Measurements from ENCODE around the gene SLC26A9.

Gene SLC26A9

DNA sequence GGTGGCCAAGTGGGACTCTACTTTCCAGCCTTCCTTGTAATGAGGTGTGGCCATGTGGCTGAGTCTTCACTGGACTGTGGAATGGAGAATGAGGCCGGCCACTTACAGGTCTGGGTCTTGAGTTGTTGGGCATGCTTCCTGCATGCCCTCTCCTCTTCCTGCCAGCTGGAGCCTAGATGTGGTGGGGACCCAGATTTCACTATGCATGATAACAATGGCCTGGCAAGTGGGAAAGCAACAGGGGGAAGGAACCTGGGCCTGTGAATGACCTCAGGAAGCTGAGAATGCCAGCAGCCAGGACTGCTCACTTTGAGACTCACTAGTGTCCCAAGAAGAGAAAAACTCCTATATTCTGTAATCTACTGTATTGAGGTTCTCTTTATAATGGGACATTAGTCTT lies 8.5 kb upstream of the SLC26A9 start:
- DNase-seq (ENCODE audit: low spot score in 2 of 2) (no peak), ATAC-seq (replicated peaks; ENCODE audit: extremely low read depth, poor library complexity, severe bottlenecking) (no peak)
- H3K27me3 Mint-ChIP-seq = peaks cover 28% of the 10 kb centered on the region
- no peaks in the 10 kb centered on the region for H3K36me3 Mint-ChIP-seq (ENCODE audit: insufficient read depth)
- no peaks in the 10 kb centered on the region for H3K9me3 Mint-ChIP-seq
- H3K4me3 Mint-ChIP-seq = no peak overlapping the region
- H3K27ac Mint-ChIP-seq (ENCODE audit: low read depth) = no peak overlapping the region
- H3K4me1 Mint-ChIP-seq = no peaks in the 10 kb centered on the region

GRCh38 chr1:205950826-205951549 lies 7.7 kb upstream of the SLC26A9 start:
- H3K4me3 Mint-ChIP-seq = no peak overlapping the region
- H3K36me3 Mint-ChIP-seq (ENCODE audit: insufficient read depth) = no peaks in the 10 kb centered on the region
- H3K27me3 Mint-ChIP-seq = peaks cover 31% of the 10 kb centered on the region
- no peak overlapping the region for H3K27ac Mint-ChIP-seq (ENCODE audit: low read depth)
- DNase-seq (ENCODE audit: low spot score in 2 of 2) (no peak), ATAC-seq (replicated peaks; ENCODE audit: extremely low read depth, poor library complexity, severe bottlenecking) (no peak)
- no peaks in the 10 kb centered on the region for H3K4me1 Mint-ChIP-seq
- no peaks in the 10 kb centered on the region for H3K9me3 Mint-ChIP-seq

DNA sequence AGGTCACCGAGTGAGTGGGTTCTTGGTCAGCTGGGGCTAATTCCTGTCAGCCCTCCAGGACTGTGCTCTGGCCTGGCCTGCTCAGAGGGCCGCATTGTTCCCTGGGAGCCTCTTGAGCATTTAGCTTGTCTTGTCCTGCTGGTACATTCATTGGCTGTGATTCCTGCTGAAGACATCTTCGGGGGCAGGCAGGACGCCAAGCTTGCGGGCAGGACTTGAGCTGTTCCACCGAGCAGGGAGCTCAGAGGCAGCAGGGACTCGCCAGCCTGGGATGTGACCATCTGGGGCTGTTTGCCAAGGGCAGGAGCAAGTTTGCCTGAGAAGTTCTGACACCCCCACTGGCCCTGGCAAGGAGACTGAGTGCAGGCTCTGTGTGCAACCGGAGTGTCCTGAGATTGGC lies 7.0 kb upstream of the SLC26A9 start:
- H3K36me3 Mint-ChIP-seq (ENCODE audit: insufficient read depth) = no peaks in the 10 kb centered on the region
- peaks cover 31% of the 10 kb centered on the region for H3K27me3 Mint-ChIP-seq
- DNase-seq (ENCODE audit: low spot score in 2 of 2) = no peak
- H3K9me3 Mint-ChIP-seq = no peaks in the 10 kb centered on the region
- no peak for ATAC-seq (replicated peaks; ENCODE audit: extremely low read depth, poor library complexity, severe bottlenecking)
- H3K27ac Mint-ChIP-seq (ENCODE audit: low read depth) = no peak overlapping the region
- H3K4me1 Mint-ChIP-seq = no peaks in the 10 kb centered on the region
- no peak overlapping the region for H3K4me3 Mint-ChIP-seq

GRCh38 chr1:205949753-205950152 lies 6.5 kb upstream of the SLC26A9 start:
- Mint-ChIP-seq H3K4me1 (no peaks in the 10 kb centered on the region), H3K9me3 (no peaks in the 10 kb centered on the region), H3K27me3 (peaks cover 31% of the 10 kb centered on the region), H3K27ac (ENCODE audit: low read depth) (no peak overlapping the region), H3K4me3 (no peak overlapping the region), H3K36me3 (ENCODE audit: insufficient read depth) (no peaks in the 10 kb centered on the region)
- no peak for DNase-seq (ENCODE audit: low spot score in 2 of 2)
- ATAC-seq (replicated peaks; ENCODE audit: extremely low read depth, poor library complexity, severe bottlenecking) = no peak

DNA sequence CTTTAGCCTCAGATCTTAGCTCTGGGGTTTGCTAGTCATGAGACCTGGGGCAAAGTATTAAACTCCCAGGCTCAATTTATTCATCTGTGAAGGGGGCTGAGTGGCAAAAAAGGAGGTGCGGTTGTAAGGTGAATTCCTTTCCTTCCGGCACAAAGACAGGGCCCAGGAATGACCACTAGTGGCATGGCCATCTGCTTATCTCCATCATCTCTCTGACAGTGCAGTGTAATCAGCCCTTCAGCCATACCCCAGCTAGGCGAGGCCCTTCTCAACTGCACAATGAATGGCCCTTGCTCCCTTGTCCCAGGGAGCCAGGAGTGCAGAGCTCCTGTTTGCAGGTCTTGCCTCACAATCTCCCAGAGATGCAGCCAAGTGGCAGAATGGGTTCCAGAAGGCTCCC lies 5.6 kb upstream of the SLC26A9 start:
- no peaks in the 10 kb centered on the region for H3K4me1 Mint-ChIP-seq
- DNase-seq (ENCODE audit: low spot score in 2 of 2) = no peak
- H3K36me3 Mint-ChIP-seq (ENCODE audit: insufficient read depth) = no peaks in the 10 kb centered on the region
- no peak overlapping the region for H3K4me3 Mint-ChIP-seq
- no peaks in the 10 kb centered on the region for H3K9me3 Mint-ChIP-seq
- ATAC-seq (replicated peaks; ENCODE audit: extremely low read depth, poor library complexity, severe bottlenecking) = no peak
- H3K27ac Mint-ChIP-seq (ENCODE audit: low read depth) = no peak overlapping the region
- peaks cover 39% of the 10 kb centered on the region for H3K27me3 Mint-ChIP-seq

DNA sequence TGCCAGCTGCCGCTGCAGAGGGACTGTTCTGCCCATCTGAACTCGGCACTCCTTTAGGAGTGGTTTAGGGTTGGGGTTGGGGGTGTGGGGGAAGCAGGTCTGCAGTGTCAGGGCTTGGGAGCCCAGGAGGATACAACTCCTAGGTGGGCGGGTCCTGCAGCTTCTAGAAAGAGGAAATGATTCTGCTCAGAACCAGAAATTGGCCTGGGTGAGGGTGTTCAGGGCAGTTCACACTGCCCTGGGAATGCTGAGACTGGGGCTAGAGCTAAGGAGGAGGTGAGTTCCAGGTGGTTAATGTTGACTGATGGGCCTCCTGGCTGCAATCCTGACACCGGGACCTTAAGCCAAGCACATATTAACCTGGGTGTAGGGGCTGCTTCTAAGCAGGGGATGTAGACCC lies 4.8 kb upstream of the SLC26A9 start:
- Mint-ChIP-seq H3K4me1 (no peaks in the 10 kb centered on the region), H3K27ac (ENCODE audit: low read depth) (no peak overlapping the region), H3K9me3 (no peaks in the 10 kb centered on the region), H3K36me3 (ENCODE audit: insufficient read depth) (no peaks in the 10 kb centered on the region), H3K4me3 (no peak overlapping the region), H3K27me3 (peaks cover 48% of the 10 kb centered on the region)
- ATAC-seq (replicated peaks; ENCODE audit: extremely low read depth, poor library complexity, severe bottlenecking) (no peak), DNase-seq (ENCODE audit: low spot score in 2 of 2) (no peak)

DNA sequence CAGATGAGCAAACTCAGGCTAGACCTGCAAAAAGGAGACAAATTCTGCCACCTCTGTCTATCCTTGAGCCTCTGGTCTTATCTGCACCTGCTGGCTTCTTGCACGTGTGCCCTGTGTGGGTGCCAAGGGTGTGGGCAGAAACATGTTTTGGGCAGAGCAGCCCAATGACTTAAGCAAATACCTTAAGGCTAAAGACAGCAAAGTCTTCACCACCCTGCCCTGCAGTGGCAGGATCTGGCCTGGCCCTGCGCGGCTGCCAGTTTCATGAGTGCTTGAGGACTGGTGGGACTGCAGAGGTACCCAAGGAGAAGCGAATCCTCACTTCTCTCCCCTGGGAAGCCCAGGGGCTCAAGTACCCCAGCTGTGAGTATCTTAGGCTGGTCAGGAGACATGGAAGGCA lies 3.8 kb upstream of the SLC26A9 start:
- Mint-ChIP-seq H3K9me3 (no peaks in the 10 kb centered on the region), H3K36me3 (ENCODE audit: insufficient read depth) (peaks cover 2% of the 10 kb centered on the region), H3K4me3 (no peak overlapping the region), H3K27me3 (peaks cover 58% of the 10 kb centered on the region), H3K4me1 (no peaks in the 10 kb centered on the region), H3K27ac (ENCODE audit: low read depth) (no peak overlapping the region)
- DNase-seq (ENCODE audit: low spot score in 2 of 2) (no peak), ATAC-seq (replicated peaks; ENCODE audit: extremely low read depth, poor library complexity, severe bottlenecking) (no peak)

- H3K27me3 Mint-ChIP-seq = peaks cover 77% of the 10 kb centered on the region
- no peaks in the 10 kb centered on the region for H3K4me1 Mint-ChIP-seq
- H3K4me3 Mint-ChIP-seq = no peak overlapping the region
- no peak overlapping the region for H3K27ac Mint-ChIP-seq (ENCODE audit: low read depth)
- ATAC-seq (replicated peaks; ENCODE audit: extremely low read depth, poor library complexity, severe bottlenecking) = no peak
- H3K9me3 Mint-ChIP-seq = no peaks in the 10 kb centered on the region
- DNase-seq (ENCODE audit: low spot score in 2 of 2) = no peak
- H3K36me3 Mint-ChIP-seq (ENCODE audit: insufficient read depth) = peaks cover 2% of the 10 kb centered on the region
Observed at GRCh38 chr1:205945069-205945468, 1.8 kb upstream of the SLC26A9 start.

GRCh38 chr1:205944525-205944924 lies 1.3 kb upstream of the SLC26A9 start:
- no peak for ATAC-seq (replicated peaks; ENCODE audit: extremely low read depth, poor library complexity, severe bottlenecking)
- DNase-seq (ENCODE audit: low spot score in 2 of 2) = no peak
- no peaks in the 10 kb centered on the region for H3K4me1 Mint-ChIP-seq
- H3K4me3 Mint-ChIP-seq = no peak overlapping the region
- H3K27me3 Mint-ChIP-seq = peaks cover 83% of the 10 kb centered on the region
- peaks cover 2% of the 10 kb centered on the region for H3K36me3 Mint-ChIP-seq (ENCODE audit: insufficient read depth)
- H3K27ac Mint-ChIP-seq (ENCODE audit: low read depth) = no peak overlapping the region
- no peaks in the 10 kb centered on the region for H3K9me3 Mint-ChIP-seq

GRCh38 chr1:205942631-205943159 lies 561 bp downstream of the SLC26A9 start:
- Mint-ChIP-seq H3K4me3 (no peak overlapping the region), H3K27ac (ENCODE audit: low read depth) (no peak overlapping the region), H3K36me3 (ENCODE audit: insufficient read depth) (peaks cover 2% of the 10 kb centered on the region), H3K4me1 (no peaks in the 10 kb centered on the region), H3K9me3 (no peaks in the 10 kb centered on the region), H3K27me3 (peaks cover 99% of the 10 kb centered on the region)
- DNase-seq (ENCODE audit: low spot score in 2 of 2) (no peak), ATAC-seq (replicated peaks; ENCODE audit: extremely low read depth, poor library complexity, severe bottlenecking) (no peak)

DNA sequence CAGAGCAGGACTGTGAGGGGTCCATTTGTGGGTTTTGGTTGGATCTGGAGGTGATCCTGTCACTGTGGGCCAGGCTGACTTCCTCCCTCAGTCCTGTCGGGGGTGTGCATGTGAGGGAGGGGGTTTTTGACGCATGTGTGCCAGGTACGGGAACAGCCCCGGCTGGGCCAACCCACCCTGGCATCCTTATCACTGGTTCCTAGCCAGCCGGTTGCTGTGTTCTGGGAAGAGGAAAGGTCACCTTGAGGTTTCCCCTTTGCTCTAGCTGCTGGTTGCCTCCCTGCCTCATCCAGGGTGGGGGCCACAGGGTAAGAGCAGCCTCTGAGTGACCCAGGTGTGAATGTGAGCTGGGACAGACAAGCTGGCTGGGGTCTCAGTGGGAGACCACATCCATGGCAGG lies 2.5 kb downstream of the SLC26A9 start:
- ATAC-seq (replicated peaks; ENCODE audit: extremely low read depth, poor library complexity, severe bottlenecking) (no peak), DNase-seq (ENCODE audit: low spot score in 2 of 2) (no peak)
- Mint-ChIP-seq H3K9me3 (no peaks in the 10 kb centered on the region), H3K27ac (ENCODE audit: low read depth) (no peak overlapping the region), H3K4me3 (no peak overlapping the region), H3K27me3 (peaks cover 99% of the 10 kb centered on the region), H3K4me1 (no peaks in the 10 kb centered on the region), H3K36me3 (ENCODE audit: insufficient read depth) (peaks cover 2% of the 10 kb centered on the region)

- Mint-ChIP-seq H3K9me3 (no peaks in the 10 kb centered on the region), H3K4me3 (no peak overlapping the region), H3K4me1 (no peaks in the 10 kb centered on the region), H3K27me3 (peaks cover 94% of the 10 kb centered on the region), H3K36me3 (ENCODE audit: insufficient read depth) (peaks cover 2% of the 10 kb centered on the region), H3K27ac (ENCODE audit: low read depth) (no peak overlapping the region)
- DNase-seq (ENCODE audit: low spot score in 2 of 2) (no peak), ATAC-seq (replicated peaks; ENCODE audit: extremely low read depth, poor library complexity, severe bottlenecking) (no peak)
Observed at GRCh38 chr1:205939690-205940330, 3.4 kb downstream of the SLC26A9 start.

DNA sequence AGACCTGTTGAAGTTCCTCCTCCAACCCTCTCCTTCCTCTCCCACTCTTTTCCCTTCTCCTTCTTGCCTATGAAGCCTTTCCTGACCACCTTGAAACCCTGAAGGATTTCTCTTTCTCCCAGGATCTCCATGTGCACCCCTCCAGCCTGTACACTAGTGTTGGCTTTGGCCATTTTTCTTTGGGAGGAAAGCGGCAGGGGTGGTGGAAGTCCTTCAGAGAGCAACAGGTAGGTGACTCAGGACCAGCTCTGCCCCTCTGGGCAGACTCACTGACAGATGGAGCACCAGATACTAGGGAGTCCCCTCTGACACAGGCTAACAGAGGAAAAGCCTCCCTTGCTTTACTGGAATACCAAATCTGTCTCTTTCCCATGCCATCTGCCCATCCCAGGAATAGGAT lies 4.6 kb downstream of the SLC26A9 start:
- Mint-ChIP-seq H3K27ac (ENCODE audit: low read depth) (no peak overlapping the region), H3K9me3 (no peaks in the 10 kb centered on the region), H3K36me3 (ENCODE audit: insufficient read depth) (peaks cover 2% of the 10 kb centered on the region), H3K4me1 (no peaks in the 10 kb centered on the region), H3K27me3 (peaks cover 91% of the 10 kb centered on the region), H3K4me3 (no peak overlapping the region)
- DNase-seq (ENCODE audit: low spot score in 2 of 2) = no peak
- no peak for ATAC-seq (replicated peaks; ENCODE audit: extremely low read depth, poor library complexity, severe bottlenecking)
